Psoas muscle (tissue), 8 donors: Measurements from ENCODE around the gene RABGGTA. TPM values are rescaled to one million over a fixed set of nuclear protein-coding genes. Genes with fewer than 3 reads are reported as not detected.

Experiments used
- ATAC-seq, 4 donors: fragments of 200-7000 bp; cut with Tn5 transposase; one replicate each; pipeline ENCODE4 v1.9.1; 2020; ENCODE audit warnings: moderate library complexity in 3 of 4, mild to moderate bottlenecking in 2 of 4
- DNase-seq, 2 donors: peaks; one replicate each; pipeline ENCODE4 v3.0.0-alpha.2; 2020
- H3K27ac ChIP-seq: fragments of 200-600 bp; one replicate; pipeline ENCODE4 v1.8.0; 2022
- H3K27me3 ChIP-seq, 3 donors: fragments of 200-600 bp in 1 of 3; one replicate each; pipeline versions ENCODE4 v1.6.1 to v1.8.0; 2013 to 2022; ENCODE audit warnings: low read length in 2 of 3, mild to moderate bottlenecking in 2 of 3, moderate library complexity in 1 of 3; ENCODE audit not compliant: insufficient read depth in 3 of 3
- H3K36me3 ChIP-seq, 2 donors: fragments of 200-600 bp in 1 of 2; one replicate each; pipeline versions ENCODE4 v1.6.1 to v1.8.0; 2013 to 2022; ENCODE audit warnings: low read depth in 1 of 2, mild to moderate bottlenecking in 1 of 2, moderate library complexity in 1 of 2; ENCODE audit not compliant: insufficient read depth in 1 of 2
- H3K4me1 ChIP-seq: fragments of 200-600 bp; one replicate; pipeline ENCODE4 v1.8.0; 2022
- H3K4me3 ChIP-seq: fragments of 200-600 bp; one replicate; pipeline ENCODE4 v1.8.0; 2022; ENCODE audit warnings: mild to moderate bottlenecking
- H3K9me3 ChIP-seq: fragments of 200-600 bp; one replicate; pipeline ENCODE4 v1.8.0; 2022
- WGBS, 3 donors: extraction: QIAGEN DNeasy Blood & Tissue Kit; methylation state at CpG; one replicate each; pipeline versions ENCODE4 v1.1.6 to v1.1.7; 2013; 5-methylcytosine and 5-hydroxymethylcytosine counted together
- intact Hi-C, 2 donors: fragments of 100-400 bp; cut with DNase I; formaldehyde crosslinking; loops; one replicate each; pipeline versions ENCODE4 v1.11.0 to v1.14.2; 2022
- polyA plus RNA-seq, 3 donors: library from polyadenylated mRNA; stranded (reverse); fragments of 200-250 nt; gene quantifications; one replicate each; pipeline ENCODE4 v1.2.3, GENCODE V29; 2013
- total RNA-seq, 4 donors: library from RNA; stranded (reverse); fragmentation: NEBNext Ultra II Directional in 2 of 4; extraction: Animal tissue kit (Norgen Biotek cat#: 25700) in 2 of 4; gene quantifications; one replicate each; pipeline versions ENCODE4 v1.2.1 to v1.2.4, GENCODE V29; 2021 to 2023
- TF ChIP-seq, protein P1 (sequence below): fragments of 200-600 bp; IDR thresholded peaks from one replicate; pipeline ENCODE4 v1.8.0; 2022; ENCODE audit warnings: antibody characterized with exemption
- donor health status: healthy with polysubstance abuse.
- donor health status: DM: no; HTN: no; CAD: no; lungs with moderate emphysema.
- donor health status: Bipolar disorder and iron deficiency.
- donor health status: healthy.
- donor health status: DM: yes; HTN: yes; CAD: no.
- donor health status: DM: no; HTN: no; CAD: no.
- donor health status: DM: no; HTN: no; CAD: no.
- donor health status: DM: yes; HTN: yes; CAD: no.

The RABGGTA gene
- total and polyA plus RNA-seq, 7 donors = 15.1 to 36.2 (median 17.5) TPM

DNA sequence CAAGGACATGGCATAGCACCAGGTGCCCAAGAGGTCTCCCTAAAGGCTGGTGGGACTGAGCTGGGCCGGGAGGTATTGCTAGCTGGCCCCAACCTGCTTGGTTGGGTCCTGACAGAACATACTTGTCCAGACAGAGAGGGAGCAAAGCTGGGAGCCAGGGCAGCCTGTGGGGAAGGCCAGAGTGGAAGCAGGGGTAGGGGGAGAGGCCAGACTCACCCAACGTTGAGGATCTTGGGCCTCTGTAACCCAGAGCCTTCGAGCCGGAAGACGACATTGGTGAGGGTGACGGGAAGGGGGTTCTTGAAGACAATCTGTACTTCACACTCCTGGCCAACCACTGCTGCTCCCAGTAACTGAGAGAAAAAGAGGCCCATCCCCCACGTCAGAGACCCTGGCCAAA, 17.5 kb downstream of the RABGGTA start:
- H3K4me1 ChIP-seq = no peaks in the 10 kb centered on the region
- H3K9me3 ChIP-seq = no peaks in the 10 kb centered on the region
- H3K27ac ChIP-seq = no peak overlapping the region
- no peak for ATAC-seq
- H3K27me3 ChIP-seq = no peaks in the 10 kb centered on the region
- TF ChIP-seq, protein P1, sequence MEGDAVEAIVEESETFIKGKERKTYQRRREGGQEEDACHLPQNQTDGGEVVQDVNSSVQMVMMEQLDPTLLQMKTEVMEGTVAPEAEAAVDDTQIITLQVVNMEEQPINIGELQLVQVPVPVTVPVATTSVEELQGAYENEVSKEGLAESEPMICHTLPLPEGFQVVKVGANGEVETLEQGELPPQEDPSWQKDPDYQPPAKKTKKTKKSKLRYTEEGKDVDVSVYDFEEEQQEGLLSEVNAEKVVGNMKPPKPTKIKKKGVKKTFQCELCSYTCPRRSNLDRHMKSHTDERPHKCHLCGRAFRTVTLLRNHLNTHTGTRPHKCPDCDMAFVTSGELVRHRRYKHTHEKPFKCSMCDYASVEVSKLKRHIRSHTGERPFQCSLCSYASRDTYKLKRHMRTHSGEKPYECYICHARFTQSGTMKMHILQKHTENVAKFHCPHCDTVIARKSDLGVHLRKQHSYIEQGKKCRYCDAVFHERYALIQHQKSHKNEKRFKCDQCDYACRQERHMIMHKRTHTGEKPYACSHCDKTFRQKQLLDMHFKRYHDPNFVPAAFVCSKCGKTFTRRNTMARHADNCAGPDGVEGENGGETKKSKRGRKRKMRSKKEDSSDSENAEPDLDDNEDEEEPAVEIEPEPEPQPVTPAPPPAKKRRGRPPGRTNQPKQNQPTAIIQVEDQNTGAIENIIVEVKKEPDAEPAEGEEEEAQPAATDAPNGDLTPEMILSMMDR = no peak
- 85 to 87% (median 86%) methylated on average over 7 of the region's 7 CpGs for WGBS, 3 donors
- intact Hi-C loops = no loop called here
- no peaks in the 10 kb centered on the region for H3K36me3 ChIP-seq
- no peak overlapping the region for H3K4me3 ChIP-seq
- no peak for DNase-seq

DNA sequence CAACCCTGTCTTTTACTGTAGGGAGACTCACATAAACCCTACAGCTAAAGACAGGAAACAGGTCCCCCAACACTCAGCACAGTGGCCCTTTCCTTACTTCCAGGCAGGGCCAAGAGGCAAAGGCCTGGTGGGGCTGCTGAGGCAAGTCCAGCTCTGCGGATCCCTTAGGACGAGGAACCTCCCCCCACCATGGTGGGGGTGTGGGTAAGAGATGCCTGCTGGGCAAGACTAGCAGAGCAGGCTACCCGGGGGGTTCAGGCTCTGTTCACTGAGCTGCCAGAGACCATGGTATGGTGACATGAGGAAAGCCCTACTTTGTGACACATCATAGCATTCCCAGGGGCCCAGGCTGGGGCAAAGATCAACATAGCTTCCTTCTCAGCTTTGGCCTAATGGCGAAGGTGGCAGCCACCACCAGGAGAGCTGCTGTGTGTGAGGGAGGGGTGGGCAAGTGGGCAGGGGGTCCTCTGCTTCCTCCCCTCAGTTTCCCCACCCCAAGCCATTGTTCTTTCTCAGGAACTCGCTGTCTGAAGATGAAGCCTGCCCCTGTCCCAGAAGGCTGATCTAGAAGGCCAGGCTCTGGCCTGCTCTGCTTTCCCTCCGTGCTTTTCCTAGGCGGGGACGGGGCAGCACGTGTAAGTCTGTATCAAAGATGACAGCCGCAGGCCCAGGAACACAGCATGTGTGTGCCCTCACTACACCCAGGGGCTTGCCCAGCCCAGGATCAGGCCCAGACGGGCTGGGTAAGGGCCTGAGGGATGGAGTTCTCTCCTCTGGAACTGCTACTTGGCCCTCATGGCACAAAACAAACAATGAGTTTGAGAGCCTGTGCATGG, 18.9 kb downstream of the RABGGTA start:
- DNase-seq (no peak), ATAC-seq (no peak)
- Histone ChIP-seq H3K9me3 (no peaks in the 10 kb centered on the region), H3K4me1 (no peaks in the 10 kb centered on the region), H3K27me3 (no peaks in the 10 kb centered on the region), H3K27ac (no peak overlapping the region), H3K36me3 (no peaks in the 10 kb centered on the region), H3K4me3 (no peak overlapping the region)
- TF ChIP-seq, protein P1 = no peak
- intact Hi-C loops = no loop called here
- 78 to 80% (median 79%) methylated on average over 11 of the region's 11 CpGs for WGBS, 3 donors

DNA sequence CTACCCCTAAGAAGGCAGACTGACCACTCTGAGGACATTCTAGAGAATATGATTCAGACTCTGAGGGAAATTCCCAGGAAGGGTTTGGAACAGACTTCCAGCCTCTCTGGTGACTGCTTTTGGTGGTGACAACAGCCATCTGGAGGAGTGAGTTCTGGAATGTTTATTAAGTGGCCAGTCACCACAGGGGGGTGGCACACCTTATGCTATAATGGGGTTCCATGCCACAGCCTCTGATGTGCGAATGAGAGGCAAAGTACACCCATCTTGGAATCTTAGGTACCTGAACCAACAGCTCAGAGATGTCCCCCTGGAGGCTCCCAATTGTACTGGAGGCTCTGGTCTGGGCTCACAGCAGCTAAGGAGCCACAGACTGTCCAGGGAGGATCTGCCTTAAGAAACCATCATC, 19.5 kb downstream of the RABGGTA start:
- intact Hi-C loops = no loop called here
- DNase-seq = no peak
- TF ChIP-seq, protein P1 = no peak
- no peaks in the 10 kb centered on the region for H3K9me3 ChIP-seq
- no peak overlapping the region for H3K27ac ChIP-seq
- H3K4me3 ChIP-seq = no peak overlapping the region
- no peak for ATAC-seq
- no peaks in the 10 kb centered on the region for H3K27me3 ChIP-seq
- no peaks in the 10 kb centered on the region for H3K4me1 ChIP-seq
- 85 to 100% (median 87%) methylated on average over 1 of the region's 1 CpG for WGBS, 3 donors
- no peaks in the 10 kb centered on the region for H3K36me3 ChIP-seq

DNA sequence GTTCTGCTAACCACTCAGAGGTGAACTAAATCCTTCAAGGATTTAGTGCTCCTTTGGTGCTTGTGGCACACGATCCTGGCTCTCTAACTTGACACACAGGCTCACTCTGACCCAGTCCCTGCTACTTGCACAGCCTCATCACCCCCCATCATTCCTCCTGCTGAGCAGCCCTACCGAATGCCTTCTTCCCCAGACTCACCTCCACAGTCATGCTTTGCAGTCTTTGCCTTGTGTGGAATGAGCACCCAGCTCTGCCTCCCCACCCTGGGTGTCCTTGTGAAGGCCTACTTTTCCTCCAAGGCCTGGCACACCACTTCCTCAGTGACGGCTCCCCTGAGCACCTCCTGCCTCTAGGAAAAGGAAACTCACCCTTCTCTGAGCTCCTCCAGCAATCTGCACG, 21.0 kb downstream of the RABGGTA start:
- DNase-seq (no peak), ATAC-seq (no peak)
- H3K27ac ChIP-seq = no peak overlapping the region
- H3K4me1 ChIP-seq = no peaks in the 10 kb centered on the region
- no peaks in the 10 kb centered on the region for H3K9me3 ChIP-seq
- intact Hi-C loops = no loop called here
- H3K4me3 ChIP-seq = no peak overlapping the region
- WGBS, 3 donors = 50 to 76% (median 56%) methylated on average over 4 of the region's 4 CpGs
- H3K36me3 ChIP-seq = no peaks in the 10 kb centered on the region
- H3K27me3 ChIP-seq = no peaks in the 10 kb centered on the region
- TF ChIP-seq, protein P1 = no peak
